ENCODE data around the gene NBDY.

Gene NBDY

DNA sequence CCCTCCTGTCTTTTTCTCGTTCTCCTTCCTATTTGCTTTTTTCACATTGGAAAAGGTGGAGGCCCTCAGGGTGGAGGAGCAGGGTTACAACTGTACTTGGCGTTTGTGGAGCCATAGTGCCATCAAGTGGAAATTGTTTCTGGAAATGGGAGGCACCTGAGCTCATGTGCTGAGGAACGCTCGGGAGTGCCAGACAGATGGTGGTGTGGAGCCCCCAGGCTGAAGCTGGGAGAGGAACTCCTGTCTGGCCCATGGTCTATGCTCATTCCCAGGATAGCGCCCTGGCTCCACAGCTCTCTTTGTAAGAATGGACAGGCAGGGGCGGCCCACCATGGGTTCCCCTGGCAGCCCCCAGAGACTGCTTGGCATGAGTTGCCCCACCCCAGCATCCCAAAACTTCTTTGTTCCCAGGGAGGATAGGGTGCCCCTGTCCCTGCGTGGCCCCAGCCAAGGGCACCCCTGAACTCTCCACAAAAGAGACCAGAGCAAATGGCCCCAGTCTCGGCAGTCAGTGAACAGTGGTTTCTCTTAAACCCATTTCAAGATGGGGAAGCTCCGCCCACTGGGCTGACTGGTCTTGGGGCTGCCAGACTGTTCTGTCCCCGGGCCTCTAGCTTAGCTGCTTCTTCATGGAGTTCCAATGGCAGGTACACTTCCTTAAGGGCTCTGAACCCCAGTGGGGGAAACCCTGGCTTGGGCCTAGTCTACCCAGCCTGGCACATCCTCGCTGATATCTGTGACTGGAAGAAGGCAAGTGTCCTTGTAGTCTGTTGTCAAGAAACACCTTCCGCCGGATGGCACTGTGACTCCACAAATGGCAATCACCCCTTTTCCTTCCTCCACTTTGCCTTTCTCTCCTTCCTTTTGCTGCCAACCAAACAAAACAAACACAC, 70.1 kb downstream of the NBDY start:
- Histone ChIP-seq H2AK5ac (ENCODE audit: low read length) (no peak overlapping the region), H3K27me3 (ENCODE audit: insufficient read depth, low read length, poor library complexity) (no peaks in the 10 kb centered on the region), H3K4me1 (ENCODE audit: control insufficient read depth, low read depth, low read length) (no peaks in the 10 kb centered on the region), H3K18ac (ENCODE audit: low read length) (no peak overlapping the region), H2BK15ac (replicated peaks; ENCODE audit: low read depth) (no peak overlapping the region), H3K4me2 (ENCODE audit: low read length) (no peak overlapping the region), H3K9ac (ENCODE audit: low read length) (no peak overlapping the region), H3K36me3 (ENCODE audit: control insufficient read depth, insufficient read depth, low read length) (no peaks in the 10 kb centered on the region), H2BK120ac (ENCODE audit: low read depth, low read length) (no peak overlapping the region), H3K79me1 (ENCODE audit: low read length) (no peaks in the 10 kb centered on the region), H4K5ac (ENCODE audit: low read length) (no peak overlapping the region), H3K4ac (ENCODE audit: low read depth, low read length) (no peak overlapping the region), H2BK5ac (ENCODE audit: low read length) (no peak overlapping the region), H3K56ac (ENCODE audit: low read length) (no peak overlapping the region), H3K23ac (ENCODE audit: low read length) (no peak overlapping the region), H3K4me3 (ENCODE audit: low read length) (no peak overlapping the region), H4K8ac (ENCODE audit: low read depth, low read length) (no peak overlapping the region), H3K27ac (ENCODE audit: low read depth, low read length) (no peak overlapping the region), H3K79me2 (ENCODE audit: control insufficient read depth, insufficient read depth, low read length) (no peaks in the 10 kb centered on the region)
- DNase-seq, result peak; percentile 53
- no CpG with 5 or more reads among the region's 13 CpGs for WGBS (ENCODE audit: extremely low coverage, insufficient coverage, low lambda C conversion rate)

DNA sequence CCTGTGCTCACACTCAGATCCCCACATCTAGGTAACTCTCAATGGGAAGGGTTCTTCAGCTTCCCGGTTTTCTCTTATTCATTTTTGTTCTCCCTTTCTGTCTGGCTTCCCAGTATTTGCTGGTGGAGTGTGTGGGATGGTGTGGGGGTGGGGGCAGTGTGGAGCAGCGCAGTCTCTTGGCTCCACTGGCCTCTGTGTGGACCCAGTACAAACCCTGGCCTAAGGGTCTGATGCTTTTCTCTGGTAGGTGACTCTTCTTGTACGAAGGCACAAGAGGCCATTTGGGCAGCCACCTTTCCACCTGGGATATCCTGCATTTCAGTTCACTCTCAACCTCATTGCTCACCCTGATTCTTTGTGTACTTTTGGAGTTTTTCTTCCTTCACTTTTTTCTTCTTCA, 71.3 kb downstream of the NBDY start:
- no CpG with 5 or more reads among the region's 3 CpGs for WGBS (ENCODE audit: extremely low coverage, insufficient coverage, low lambda C conversion rate)

DNA sequence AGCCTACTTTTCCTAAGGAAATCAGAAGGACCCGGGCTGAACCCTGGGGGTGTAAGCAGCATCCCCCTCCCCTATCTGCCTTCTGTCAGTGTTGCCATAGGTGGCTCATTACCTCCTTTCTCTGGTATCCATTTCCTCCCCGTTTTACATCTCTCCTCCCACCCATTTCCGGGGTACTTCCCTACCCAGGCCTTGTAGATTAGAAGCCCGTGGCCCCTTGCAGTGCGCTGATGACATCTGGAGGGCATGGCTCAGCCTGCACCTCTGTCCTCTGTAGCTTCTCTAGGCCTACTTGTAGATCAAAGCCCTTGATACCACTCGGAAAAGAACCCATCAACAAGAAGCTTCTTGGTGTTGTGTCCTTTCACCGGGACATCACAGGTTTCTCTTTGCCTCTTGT, 71.8 kb downstream of the NBDY start:
- peak; percentile 89 for DNase-seq
- no CpG with 5 or more reads among the region's 7 CpGs for WGBS (ENCODE audit: extremely low coverage, insufficient coverage, low lambda C conversion rate)
- H3K79me1 ChIP-seq (ENCODE audit: low read length), result no peaks in the 10 kb centered on the region
- H3K18ac ChIP-seq (ENCODE audit: low read length), result no peak overlapping the region
- no peak overlapping the region for H3K4me3 ChIP-seq (ENCODE audit: low read length)
- no peak overlapping the region for H3K4me2 ChIP-seq (ENCODE audit: low read length)
- no peak overlapping the region for H2BK15ac ChIP-seq (replicated peaks; ENCODE audit: low read depth)
- no peak overlapping the region for H4K5ac ChIP-seq (ENCODE audit: low read length)
- no peaks in the 10 kb centered on the region for H3K79me2 ChIP-seq (ENCODE audit: control insufficient read depth, insufficient read depth, low read length)
- no peak overlapping the region for H2AK5ac ChIP-seq (ENCODE audit: low read length)
- no peak overlapping the region for H4K8ac ChIP-seq (ENCODE audit: low read depth, low read length)
- no peaks in the 10 kb centered on the region for H3K4me1 ChIP-seq (ENCODE audit: control insufficient read depth, low read depth, low read length)
- no peaks in the 10 kb centered on the region for H3K27me3 ChIP-seq (ENCODE audit: insufficient read depth, low read length, poor library complexity)
- H3K9ac ChIP-seq (ENCODE audit: low read length), result no peak overlapping the region
- H3K56ac ChIP-seq (ENCODE audit: low read length), result no peak overlapping the region
- H3K4ac ChIP-seq (ENCODE audit: low read depth, low read length), result no peak overlapping the region
- no peak overlapping the region for H2BK5ac ChIP-seq (ENCODE audit: low read length)
- H3K36me3 ChIP-seq (ENCODE audit: control insufficient read depth, insufficient read depth, low read length), result no peaks in the 10 kb centered on the region
- H3K27ac ChIP-seq (ENCODE audit: low read depth, low read length), result no peak overlapping the region
- no peak overlapping the region for H2BK120ac ChIP-seq (ENCODE audit: low read depth, low read length)
- H3K23ac ChIP-seq (ENCODE audit: low read length), result no peak overlapping the region

More for the DNA sequence above, 71.3 kb downstream of the NBDY start:
- Histone ChIP-seq H4K8ac (ENCODE audit: low read depth, low read length) (no peak overlapping the region), H3K4me1 (ENCODE audit: control insufficient read depth, low read depth, low read length) (no peaks in the 10 kb centered on the region), H3K4ac (ENCODE audit: low read depth, low read length) (no peak overlapping the region), H3K79me2 (ENCODE audit: control insufficient read depth, insufficient read depth, low read length) (no peaks in the 10 kb centered on the region), H3K4me2 (ENCODE audit: low read length) (no peak overlapping the region), H3K36me3 (ENCODE audit: control insufficient read depth, insufficient read depth, low read length) (no peaks in the 10 kb centered on the region), H3K23ac (ENCODE audit: low read length) (no peak overlapping the region), H3K27me3 (ENCODE audit: insufficient read depth, low read length, poor library complexity) (no peaks in the 10 kb centered on the region), H4K5ac (ENCODE audit: low read length) (no peak overlapping the region), H3K18ac (ENCODE audit: low read length) (no peak overlapping the region), H3K4me3 (ENCODE audit: low read length) (no peak overlapping the region), H3K79me1 (ENCODE audit: low read length) (no peaks in the 10 kb centered on the region), H3K9ac (ENCODE audit: low read length) (no peak overlapping the region), H2BK5ac (ENCODE audit: low read length) (no peak overlapping the region), H2AK5ac (ENCODE audit: low read length) (no peak overlapping the region), H2BK15ac (replicated peaks; ENCODE audit: low read depth) (no peak overlapping the region), H2BK120ac (ENCODE audit: low read depth, low read length) (no peak overlapping the region), H3K27ac (ENCODE audit: low read depth, low read length) (no peak overlapping the region), H3K56ac (ENCODE audit: low read length) (no peak overlapping the region)
- DNase-seq, result no peak

DNA sequence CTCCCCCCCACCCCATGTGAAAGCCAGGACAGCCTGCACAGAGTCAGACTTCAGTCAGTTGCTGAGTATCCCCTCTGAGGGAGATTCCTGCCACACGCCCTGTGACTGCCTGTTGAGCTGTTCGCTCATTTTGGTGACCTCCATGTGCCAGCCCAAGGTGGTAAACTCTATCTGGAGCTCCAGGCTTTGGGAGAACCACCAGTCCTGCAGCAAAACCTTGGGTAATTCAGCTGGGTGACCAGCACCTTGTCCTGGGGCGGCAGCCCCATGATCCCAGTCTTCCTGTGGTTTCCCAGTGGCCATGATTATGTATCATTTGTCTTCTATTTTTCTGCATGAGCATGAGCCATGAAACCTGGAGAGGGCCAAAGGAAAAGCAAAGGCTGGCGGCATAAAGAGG, 73.4 kb downstream of the NBDY start:
- no peak overlapping the region for H3K4me3 ChIP-seq (ENCODE audit: low read length)
- no peak overlapping the region for H2BK5ac ChIP-seq (ENCODE audit: low read length)
- no peak overlapping the region for H3K27ac ChIP-seq (ENCODE audit: low read depth, low read length)
- no peaks in the 10 kb centered on the region for H3K79me1 ChIP-seq (ENCODE audit: low read length)
- H3K4me1 ChIP-seq (ENCODE audit: control insufficient read depth, low read depth, low read length), result no peaks in the 10 kb centered on the region
- H2BK120ac ChIP-seq (ENCODE audit: low read depth, low read length), result no peak overlapping the region
- no peak overlapping the region for H3K23ac ChIP-seq (ENCODE audit: low read length)
- H3K4me2 ChIP-seq (ENCODE audit: low read length), result no peak overlapping the region
- no CpG with 5 or more reads among the region's 4 CpGs for WGBS (ENCODE audit: extremely low coverage, insufficient coverage, low lambda C conversion rate)
- no peak overlapping the region for H2AK5ac ChIP-seq (ENCODE audit: low read length)
- no peak overlapping the region for H4K8ac ChIP-seq (ENCODE audit: low read depth, low read length)
- H3K36me3 ChIP-seq (ENCODE audit: control insufficient read depth, insufficient read depth, low read length), result no peaks in the 10 kb centered on the region
- H4K5ac ChIP-seq (ENCODE audit: low read length), result no peak overlapping the region
- no peaks in the 10 kb centered on the region for H3K79me2 ChIP-seq (ENCODE audit: control insufficient read depth, insufficient read depth, low read length)
- H3K18ac ChIP-seq (ENCODE audit: low read length), result no peak overlapping the region
- DNase-seq, result no peak
- H3K4ac ChIP-seq (ENCODE audit: low read depth, low read length), result no peak overlapping the region
- H3K27me3 ChIP-seq (ENCODE audit: insufficient read depth, low read length, poor library complexity), result no peaks in the 10 kb centered on the region
- H3K56ac ChIP-seq (ENCODE audit: low read length), result no peak overlapping the region
- H2BK15ac ChIP-seq (replicated peaks; ENCODE audit: low read depth), result no peak overlapping the region
- no peak overlapping the region for H3K9ac ChIP-seq (ENCODE audit: low read length)

GRCh38 chrX:56802921-56803849, 74.1 kb downstream of the NBDY start:
- no peak overlapping the region for H3K4ac ChIP-seq (ENCODE audit: low read depth, low read length)
- H3K4me2 ChIP-seq (ENCODE audit: low read length), result no peak overlapping the region
- H2BK5ac ChIP-seq (ENCODE audit: low read length), result no peak overlapping the region
- no peaks in the 10 kb centered on the region for H3K27me3 ChIP-seq (ENCODE audit: insufficient read depth, low read length, poor library complexity)
- no peak overlapping the region for H3K27ac ChIP-seq (ENCODE audit: low read depth, low read length)
- no peaks in the 10 kb centered on the region for H3K79me1 ChIP-seq (ENCODE audit: low read length)
- no peak overlapping the region for H3K23ac ChIP-seq (ENCODE audit: low read length)
- no peak overlapping the region for H4K5ac ChIP-seq (ENCODE audit: low read length)
- H3K36me3 ChIP-seq (ENCODE audit: control insufficient read depth, insufficient read depth, low read length), result no peaks in the 10 kb centered on the region
- H3K18ac ChIP-seq (ENCODE audit: low read length), result no peak overlapping the region
- no peaks in the 10 kb centered on the region for H3K79me2 ChIP-seq (ENCODE audit: control insufficient read depth, insufficient read depth, low read length)
- no peaks in the 10 kb centered on the region for H3K4me1 ChIP-seq (ENCODE audit: control insufficient read depth, low read depth, low read length)
- H3K4me3 ChIP-seq (ENCODE audit: low read length), result no peak overlapping the region
- H2BK120ac ChIP-seq (ENCODE audit: low read depth, low read length), result no peak overlapping the region
- no peak overlapping the region for H3K9ac ChIP-seq (ENCODE audit: low read length)
- H2BK15ac ChIP-seq (replicated peaks; ENCODE audit: low read depth), result no peak overlapping the region
- H2AK5ac ChIP-seq (ENCODE audit: low read length), result no peak overlapping the region
- no peak overlapping the region for H4K8ac ChIP-seq (ENCODE audit: low read depth, low read length)
- peak; percentile 70 for DNase-seq
- H3K56ac ChIP-seq (ENCODE audit: low read length), result peak overlapping the region; percentile 34
- no CpG with 5 or more reads among the region's 27 CpGs for WGBS (ENCODE audit: extremely low coverage, insufficient coverage, low lambda C conversion rate)

Measured in mesendoderm (in vitro differentiated cells).